T-cell (primary cell): Measurements from ENCODE around the gene DHX38. TPM values are rescaled to one million over a fixed set of nuclear protein-coding genes. Genes with fewer than 3 reads are reported as not detected.
A peak's percentile ranks its signal among the peaks of the same experiment; 100 is the strongest.

Experiments used
- ATAC-seq, 4 experiments: fragments of 200-7000 bp in 3 of 4; fragments of 150-1000 bp in 1 of 4; cut with Tn5 transposase; replicated peaks in 1 of 4; 1 replicate in 3 of 4; 2 replicates in 1 of 4; pipeline ENCODE4 v1.10.0; 2021; ENCODE audit warnings: moderate library complexity in 3 of 4, mild to moderate bottlenecking in 2 of 4, moderate number of reproducible peaks in 1 of 4
- CTCF ChIA-PET, 2 donors: fragments of 300-600 bp; sonication (Branson Sonifier 250); formaldehyde crosslinking; loops; one replicate each; lab custom pipeline; 2022; ENCODE audit warnings: antibody characterized with exemption in 2 of 2; lab: Charles Lee
- POLR2A ChIA-PET, 2 donors: fragments of 300-600 bp; sonication (Branson Sonifier 250); formaldehyde crosslinking; loops; one replicate each; lab custom pipeline; 2022; ENCODE audit warnings: antibody characterized with exemption in 2 of 2; lab: Charles Lee
- DNase-seq, 35 experiments: peaks; one replicate each; pipeline versions ENCODE4 v3.0.0 to v3.0.0-alpha.2; 2013 to 2023
- H3K27ac ChIP-seq: one replicate; pipeline ENCODE4 v1.5.1; 2013; ENCODE audit warnings: low read length
- H3K27me3 ChIP-seq, 2 experiments: replicated peaks in 1 of 2; 1 replicate in 1 of 2; 2 replicates in 1 of 2; pipeline versions ENCODE4 v1.6.1 to v1.7.0; 2013; ENCODE audit warnings: low read length in 1 of 2, mixed read lengths in 1 of 2; ENCODE audit not compliant: control insufficient read depth in 2 of 2, insufficient read depth in 2 of 2; ENCODE audit errors: extremely low read depth in 1 of 2
- H3K36me3 ChIP-seq, 2 donors: 1 replicate in 1 of 2; 2 replicates in 1 of 2; pipeline versions ENCODE4 v1.6.1 to v1.7.0; 2013; ENCODE audit warnings: low read length in 1 of 2; ENCODE audit not compliant: control insufficient read depth in 2 of 2, insufficient read depth in 1 of 2; ENCODE audit errors: extremely low read depth in 1 of 2
- H3K4me1 ChIP-seq, 2 experiments: 1 replicate in 1 of 2; 2 replicates in 1 of 2; pipeline versions ENCODE4 v1.6.1 to v1.7.0; 2013; ENCODE audit warnings: low read length in 2 of 2, mixed read lengths in 1 of 2; ENCODE audit not compliant: insufficient read depth in 2 of 2, control insufficient read depth in 1 of 2; ENCODE audit errors: extremely low read depth in 1 of 2
- H3K4me3 ChIP-seq, 2 donors: 1 replicate in 1 of 2; 2 replicates in 1 of 2; pipeline versions ENCODE4 v1.5.1 to v1.7.0; 2013; ENCODE audit warnings: mild to moderate bottlenecking in 2 of 2, low read length in 1 of 2, moderate library complexity in 1 of 2; ENCODE audit not compliant: control insufficient read depth in 1 of 2; ENCODE audit errors: extremely low read depth in 1 of 2
- H3K9me3 ChIP-seq: 2 replicates; pipeline ENCODE4 v1.7.0; 2013
- H3K27ac Mint-ChIP-seq, 2 donors: one replicate each; pipeline ENCODE4 v1.8.0; 2020 to 2021; ENCODE audit warnings: mild to moderate bottlenecking in 2 of 2, mixed read lengths in 2 of 2
- H3K27me3 Mint-ChIP-seq, 2 donors: one replicate each; pipeline ENCODE4 v1.8.0; 2021 to 2022; ENCODE audit warnings: mixed read lengths in 2 of 2
- H3K36me3 Mint-ChIP-seq: one replicate; pipeline ENCODE4 v1.8.0; 2021; ENCODE audit warnings: mixed read lengths
- H3K4me1 Mint-ChIP-seq, 3 donors: one replicate each; pipeline ENCODE4 v1.8.0; 2020 to 2022; ENCODE audit warnings: mixed read lengths in 3 of 3, mild to moderate bottlenecking in 1 of 3
- H3K4me3 Mint-ChIP-seq, 3 donors: one replicate each; pipeline ENCODE4 v1.8.0; 2020 to 2022; ENCODE audit warnings: mild to moderate bottlenecking in 3 of 3, mixed read lengths in 3 of 3, moderate library complexity in 3 of 3
- H3K9me3 Mint-ChIP-seq, 3 donors: one replicate each; pipeline ENCODE4 v1.8.0; 2020 to 2022; ENCODE audit warnings: mixed read lengths in 3 of 3
- WGBS: methylation state at CpG from one replicate; pipeline ENCODE4 v1.1.5; 2013; ENCODE audit warnings: missing lambda C conversion rate; ENCODE audit not compliant: insufficient coverage; 5-methylcytosine and 5-hydroxymethylcytosine counted together
- total RNA-seq, 35 experiments: library from RNA in 6 of 35; stranded (reverse) in 6 of 35; fragments of 120-200 nt in 1 of 35; gene quantifications; one replicate each; pipeline versions ENCODE4 v1.2.1 to v1.2.4 and lab custom pipeline; 2013 to 2026

DHX38 gene
- total RNA-seq, 5 donors from 2014 or later (not counting 1 experiment from before 2014, with no cell fraction given): 97.5 to 122 (median 116) TPM

DNA sequence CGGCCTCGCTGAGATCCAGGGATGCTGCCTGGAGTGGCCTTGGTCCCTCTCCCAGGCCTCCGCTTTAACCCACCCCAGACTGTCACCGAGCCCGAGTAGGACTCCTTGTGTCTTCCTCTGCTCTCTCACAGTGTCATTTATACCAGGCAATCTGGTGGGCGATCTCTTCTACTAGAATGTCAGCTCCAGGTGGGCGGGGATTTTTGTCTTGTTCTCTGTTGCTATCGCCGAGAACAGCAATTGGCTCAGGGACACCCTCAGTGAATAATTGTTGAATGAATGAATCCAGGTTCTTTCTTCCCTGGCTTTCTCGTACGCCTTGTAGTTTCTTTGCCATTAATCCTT, 591 bp downstream of the DHX38 start:
- peaks cover 62 to 64% (median 63%) of the 10 kb centered on the region in 3 donors for H3K4me1 Mint-ChIP-seq
- 2% methylated on average over 8 of the region's 11 CpGs for WGBS
- ChIA-PET CTCF (interaction anchor here (0.5 kb wide), 2 partner anchors 87 to 175 kb away, joined by 3 to 4 read pairs; no protein-coding TSS in a partner anchor), POLR2A (no interaction called here)
- Histone ChIP-seq H3K27me3 (no peaks in the 10 kb centered on the region), H3K4me3 (peak overlapping the region; percentile 92 to 95), H3K4me1 (peaks cover 25 to 26% of the 10 kb centered on the region in 2 experiments), H3K9me3 (no peaks in the 10 kb centered on the region), H3K27ac (peak overlapping the region; percentile 84), H3K36me3 (peaks cover 0 to 44% of the 10 kb centered on the region in 2 donors)
- no peaks in the 10 kb centered on the region for H3K9me3 Mint-ChIP-seq
- peak in 9 of 35 experiments; percentile 2 to 19 (median 9) for DNase-seq
- no peaks in the 10 kb centered on the region for H3K27me3 Mint-ChIP-seq
- peak overlapping the region; percentile 97 to 98 (median 98) for H3K4me3 Mint-ChIP-seq
- peak overlapping the region; percentile 97 to 99 for H3K27ac Mint-ChIP-seq
- ATAC-seq: peak in 1 of 4 experiments; percentile 3
- peaks cover 36% of the 10 kb centered on the region for H3K36me3 Mint-ChIP-seq

DNA sequence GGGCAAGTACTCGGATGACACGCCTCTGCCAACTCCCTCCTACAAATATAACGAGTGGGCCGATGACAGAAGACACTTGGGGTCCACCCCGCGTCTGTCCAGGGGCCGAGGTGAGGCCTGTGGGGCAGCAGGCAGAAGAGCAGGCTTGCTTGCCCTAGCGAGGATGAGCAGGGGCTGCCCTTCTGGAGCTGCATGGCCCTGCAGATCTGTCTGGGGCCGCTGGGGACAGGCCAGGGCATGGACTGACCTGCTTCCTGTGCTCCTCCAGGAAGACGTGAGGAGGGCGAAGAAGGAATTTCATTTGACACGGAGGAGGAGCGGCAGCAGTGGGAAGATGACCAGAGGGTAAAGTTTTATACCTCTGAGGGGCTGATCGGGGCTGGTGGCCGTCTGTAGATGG, 5.3 kb downstream of the DHX38 start:
- DNase-seq (no peak), ATAC-seq (no peak)
- ChIA-PET POLR2A (no interaction called here), CTCF (no interaction called here)
- Mint-ChIP-seq H3K4me1 (peaks cover 26 to 31% (median 28%) of the 10 kb centered on the region in 3 donors), H3K4me3 (no peak overlapping the region), H3K27ac (no peak overlapping the region), H3K9me3 (no peaks in the 10 kb centered on the region), H3K27me3 (no peaks in the 10 kb centered on the region), H3K36me3 (peaks cover 63% of the 10 kb centered on the region)
- Histone ChIP-seq H3K4me3 (no peak overlapping the region), H3K9me3 (no peaks in the 10 kb centered on the region), H3K27me3 (no peaks in the 10 kb centered on the region), H3K4me1 (peaks cover 12 to 13% of the 10 kb centered on the region in 2 experiments), H3K27ac (no peak overlapping the region), H3K36me3 (peaks cover 27 to 79% of the 10 kb centered on the region in 2 donors)
- 90% methylated on average over 11 of the region's 15 CpGs for WGBS

DNA sequence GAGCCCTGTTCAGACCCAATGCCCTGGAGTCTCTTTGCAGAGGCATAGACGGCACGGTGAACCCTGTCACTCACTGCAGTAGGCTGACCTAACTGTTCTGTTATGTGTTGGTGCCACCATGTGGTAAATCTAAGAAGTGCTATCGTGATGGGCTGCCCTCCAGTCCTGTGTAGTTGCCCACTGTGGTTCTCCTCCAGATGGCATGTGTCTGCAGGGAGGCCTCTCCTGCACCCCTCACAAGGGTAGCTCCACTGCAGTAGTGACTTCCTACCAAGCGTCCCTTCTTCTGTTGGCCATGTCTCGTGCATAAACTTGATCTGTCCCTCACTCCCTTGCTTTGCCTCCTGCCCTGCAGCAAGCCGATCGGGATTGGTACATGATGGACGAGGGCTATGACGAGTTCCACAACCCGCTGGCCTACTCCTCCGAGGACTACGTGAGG, 5.8 kb downstream of the DHX38 start:
- H3K9me3 Mint-ChIP-seq: no peaks in the 10 kb centered on the region
- H3K27ac ChIP-seq: no peak overlapping the region
- ATAC-seq (peak; percentile 60 to 84 (median 76)), DNase-seq (peak in 26 of 35 experiments; percentile 4 to 61 (median 24))
- H3K4me3 Mint-ChIP-seq: no peak overlapping the region
- peaks cover 24 to 29% (median 24%) of the 10 kb centered on the region in 3 donors for H3K4me1 Mint-ChIP-seq
- peaks cover 29 to 83% of the 10 kb centered on the region in 2 donors for H3K36me3 ChIP-seq
- 87% methylated on average over 11 of the region's 12 CpGs for WGBS
- H3K27ac Mint-ChIP-seq: no peak overlapping the region
- peaks cover 8 to 10% of the 10 kb centered on the region in 2 experiments for H3K4me1 ChIP-seq
- CTCF ChIA-PET: interaction anchor here in 1 of 2 donors (0.6 kb wide), 1 partner anchor 810 kb away, joined by 3 read pairs; the partner anchor contains the start of gene CMTR2
- no peak overlapping the region for H3K4me3 ChIP-seq
- peaks cover 68% of the 10 kb centered on the region for H3K36me3 Mint-ChIP-seq
- H3K27me3 Mint-ChIP-seq: no peaks in the 10 kb centered on the region
- H3K9me3 ChIP-seq: no peaks in the 10 kb centered on the region
- POLR2A ChIA-PET: no interaction called here
- no peaks in the 10 kb centered on the region for H3K27me3 ChIP-seq

DNA sequence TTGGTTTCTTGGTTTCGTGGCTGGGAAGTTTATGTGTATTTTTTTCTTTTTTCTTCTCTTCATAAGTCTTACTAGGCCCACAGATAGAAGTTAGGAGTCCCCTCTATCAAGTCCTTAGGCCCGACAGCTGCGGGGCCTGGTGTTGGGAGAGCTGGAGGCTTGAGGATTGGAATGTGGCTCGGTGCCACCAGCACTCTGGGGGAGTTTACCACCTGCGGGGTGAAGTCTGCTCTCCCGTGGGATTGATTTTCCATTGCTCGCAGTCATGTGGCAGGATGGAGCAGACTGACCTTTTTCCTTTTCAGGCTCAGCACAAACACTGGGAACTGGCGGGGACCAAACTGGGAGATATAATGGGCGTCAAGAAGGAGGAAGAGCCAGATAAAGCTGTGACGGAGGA, 7.5 kb downstream of the DHX38 start:
- CTCF ChIA-PET: no interaction called here
- H3K27me3 ChIP-seq: no peaks in the 10 kb centered on the region
- no peak overlapping the region for H3K4me3 Mint-ChIP-seq
- no peaks in the 10 kb centered on the region for H3K9me3 Mint-ChIP-seq
- peaks cover 7 to 12% (median 8%) of the 10 kb centered on the region in 3 donors for H3K4me1 Mint-ChIP-seq
- no peaks in the 10 kb centered on the region for H3K9me3 ChIP-seq
- H3K27ac Mint-ChIP-seq: no peak overlapping the region
- H3K4me3 ChIP-seq: no peak overlapping the region
- H3K36me3 Mint-ChIP-seq: peaks cover 81% of the 10 kb centered on the region
- POLR2A ChIA-PET: no interaction called here
- H3K4me1 ChIP-seq: no peaks in the 10 kb centered on the region
- no peak for DNase-seq
- H3K27me3 Mint-ChIP-seq: no peaks in the 10 kb centered on the region
- ATAC-seq: no peak
- 96% methylated on average over 5 of the region's 10 CpGs for WGBS
- no peak overlapping the region for H3K27ac ChIP-seq
- H3K36me3 ChIP-seq: peaks cover 42 to 97% of the 10 kb centered on the region in 2 donors

DNA sequence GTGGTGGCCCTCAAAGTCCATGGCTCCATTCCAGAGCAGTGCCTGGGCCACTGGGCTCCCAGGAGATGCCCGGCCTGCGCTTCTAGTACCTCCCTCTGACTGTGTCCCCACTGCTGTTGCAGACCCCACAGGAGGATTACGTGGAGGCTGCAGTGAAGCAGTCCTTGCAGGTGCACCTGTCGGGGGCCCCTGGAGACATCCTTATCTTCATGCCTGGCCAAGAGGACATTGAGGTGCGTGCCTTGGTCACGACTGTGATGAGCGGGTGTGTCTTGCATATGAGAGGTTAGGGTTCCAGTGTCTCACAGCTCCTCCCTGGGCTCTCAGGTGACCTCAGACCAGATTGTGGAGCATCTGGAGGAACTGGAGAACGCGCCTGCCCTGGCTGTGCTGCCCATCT, 11.3 kb downstream of the DHX38 start:
- no peak overlapping the region for H3K4me3 Mint-ChIP-seq
- H3K9me3 Mint-ChIP-seq: no peaks in the 10 kb centered on the region
- ChIA-PET POLR2A (no interaction called here), CTCF (no interaction called here)
- Histone ChIP-seq H3K4me1 (no peaks in the 10 kb centered on the region), H3K9me3 (no peaks in the 10 kb centered on the region), H3K4me3 (no peak overlapping the region), H3K36me3 (peaks cover 51 to 98% of the 10 kb centered on the region in 2 donors), H3K27me3 (no peaks in the 10 kb centered on the region), H3K27ac (no peak overlapping the region)
- WGBS: 99% methylated on average over 7 of the region's 9 CpGs
- peaks cover 84% of the 10 kb centered on the region for H3K36me3 Mint-ChIP-seq
- no peaks in the 10 kb centered on the region for H3K4me1 Mint-ChIP-seq
- DNase-seq (no peak), ATAC-seq (no peak)
- no peaks in the 10 kb centered on the region for H3K27me3 Mint-ChIP-seq
- H3K27ac Mint-ChIP-seq: no peak overlapping the region

DNA sequence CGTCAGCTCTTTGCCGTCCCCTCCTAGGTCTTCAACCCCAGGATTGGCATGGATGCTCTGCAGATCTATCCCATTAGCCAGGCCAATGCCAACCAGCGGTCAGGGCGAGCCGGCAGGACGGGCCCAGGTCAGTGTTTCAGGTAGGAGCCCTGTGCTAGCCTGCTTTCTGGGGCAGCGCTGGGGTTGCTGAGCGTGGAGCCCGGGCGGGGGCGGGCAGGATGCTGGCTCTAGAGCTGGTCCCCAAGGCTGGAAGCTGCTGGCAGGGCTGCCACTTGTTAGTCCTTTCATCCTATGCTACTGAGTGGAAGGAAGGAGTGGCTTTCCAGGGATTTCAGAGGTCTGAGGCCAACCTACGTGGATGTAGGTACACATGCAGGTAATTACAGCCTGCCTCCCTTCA, 12.3 kb downstream of the DHX38 start:
- ChIA-PET CTCF (interaction anchor here in 1 of 2 donors (0.6 kb wide), 1 partner anchor 10 kb away, joined by 3 read pairs; no protein-coding TSS in a partner anchor), POLR2A (interaction anchor here in 1 of 2 donors (0.6 kb wide), 1 partner anchor 817 kb away, joined by 3 read pairs; the partner anchor contains the start of gene CMTR2)
- no peaks in the 10 kb centered on the region for H3K27me3 ChIP-seq
- H3K36me3 ChIP-seq: peaks cover 47 to 98% of the 10 kb centered on the region in 2 donors
- H3K9me3 ChIP-seq: no peaks in the 10 kb centered on the region
- no peaks in the 10 kb centered on the region for H3K4me1 Mint-ChIP-seq
- no peak overlapping the region for H3K27ac ChIP-seq
- no peaks in the 10 kb centered on the region for H3K9me3 Mint-ChIP-seq
- H3K27me3 Mint-ChIP-seq: no peaks in the 10 kb centered on the region
- WGBS: 99% methylated on average over 6 of the region's 12 CpGs
- no peak for ATAC-seq
- H3K4me1 ChIP-seq: no peaks in the 10 kb centered on the region
- DNase-seq: no peak
- H3K36me3 Mint-ChIP-seq: peaks cover 90% of the 10 kb centered on the region
- no peak overlapping the region for H3K27ac Mint-ChIP-seq
- H3K4me3 ChIP-seq: no peak overlapping the region
- H3K4me3 Mint-ChIP-seq: no peak overlapping the region
